Measurements from ENCODE around the gene CAMTA1. TPM values are rescaled to one million over a fixed set of nuclear protein-coding genes. Genes with fewer than 3 reads are reported as not detected.

The CAMTA1 gene
- total RNA-seq, 2 experiments from 2014 or later = 45.5 to 45.6 TPM

GRCh38 chr1:7485086-7485780, 700.0 kb downstream of the CAMTA1 start:
- no peak overlapping the region for H3K27ac Mint-ChIP-seq
- H3K36me3 Mint-ChIP-seq = no peaks in the 10 kb centered on the region
- H3K9me3 Mint-ChIP-seq = no peaks in the 10 kb centered on the region
- POLR2A ChIA-PET = no interaction called here
- ATAC-seq (ENCODE audit: low read depth) (no peak), DNase-seq (no peak)
- H3K4me3 Mint-ChIP-seq = no peak overlapping the region
- no peaks in the 10 kb centered on the region for H3K4me1 Mint-ChIP-seq
- H3K27me3 Mint-ChIP-seq = peaks cover 6% of the 10 kb centered on the region

GRCh38 chr1:7485826-7486225, 700.6 kb downstream of the CAMTA1 start:
- POLR2A ChIA-PET = no interaction called here
- Mint-ChIP-seq H3K27ac (no peak overlapping the region), H3K4me1 (no peaks in the 10 kb centered on the region), H3K36me3 (no peaks in the 10 kb centered on the region), H3K9me3 (no peaks in the 10 kb centered on the region), H3K27me3 (peaks cover 6% of the 10 kb centered on the region), H3K4me3 (no peak overlapping the region)
- DNase-seq (no peak), ATAC-seq (ENCODE audit: low read depth) (no peak)

DNA sequence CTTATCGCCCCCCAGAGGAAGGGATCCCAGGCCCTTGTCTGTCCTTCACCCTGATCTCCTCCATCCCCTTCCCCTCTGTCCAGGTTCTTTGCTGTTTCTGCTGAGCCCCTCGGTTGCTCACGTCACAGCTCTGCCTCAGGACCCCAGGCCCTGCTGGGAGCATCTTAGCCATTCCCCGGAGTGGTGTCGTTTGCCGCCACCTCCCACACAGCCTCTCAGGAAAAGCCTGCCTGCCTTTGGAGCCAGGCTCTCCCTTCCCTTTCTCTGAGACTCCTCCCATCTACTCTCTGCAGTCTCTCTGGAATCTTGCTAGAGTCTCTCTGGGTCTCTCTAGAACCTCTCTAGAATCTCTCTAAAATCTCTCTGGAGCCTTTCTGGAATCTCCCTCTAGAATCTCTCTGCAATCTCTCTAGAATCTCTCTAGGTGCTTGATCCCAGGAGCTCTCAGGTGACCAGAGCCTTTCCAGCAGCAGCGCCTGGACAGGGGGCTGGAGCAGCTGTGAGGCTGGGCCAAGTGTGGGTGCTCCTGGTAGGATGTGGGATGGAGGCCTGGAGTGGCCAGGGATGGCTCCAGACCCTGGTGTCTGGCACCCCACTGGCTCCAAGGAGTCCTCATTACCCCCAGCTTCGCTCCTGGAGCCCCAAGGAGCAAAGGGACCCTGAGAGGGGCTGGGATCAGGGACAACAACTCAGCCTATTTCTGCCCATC, 702.7 kb downstream of the CAMTA1 start:
- Mint-ChIP-seq H3K4me1 (peaks cover 2% of the 10 kb centered on the region), H3K36me3 (peaks cover 2% of the 10 kb centered on the region), H3K9me3 (peaks cover 5% of the 10 kb centered on the region), H3K4me3 (no peak overlapping the region), H3K27ac (no peak overlapping the region), H3K27me3 (peaks cover 5% of the 10 kb centered on the region)
- DNase-seq (no peak), ATAC-seq (ENCODE audit: low read depth) (no peak)
- POLR2A ChIA-PET = no interaction called here

DNA sequence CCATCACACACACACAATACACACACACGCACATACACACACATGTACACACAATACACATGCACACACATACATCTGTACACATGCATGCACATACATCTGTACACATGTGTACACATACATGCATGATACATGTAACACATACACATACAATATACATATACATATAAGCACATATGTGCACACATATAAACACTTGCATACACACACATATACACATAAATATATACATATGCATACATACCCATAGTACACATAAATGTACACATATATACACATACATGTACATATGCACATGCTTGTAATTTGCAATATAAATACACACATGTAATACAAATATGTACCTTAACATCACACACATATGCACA, 703.2 kb downstream of the CAMTA1 start:
- Mint-ChIP-seq H3K4me3 (no peak overlapping the region), H3K9me3 (peaks cover 10% of the 10 kb centered on the region), H3K36me3 (peaks cover 2% of the 10 kb centered on the region), H3K4me1 (peaks cover 2% of the 10 kb centered on the region), H3K27me3 (peaks cover 3% of the 10 kb centered on the region), H3K27ac (no peak overlapping the region)
- POLR2A ChIA-PET = no interaction called here
- ATAC-seq (ENCODE audit: low read depth) (no peak), DNase-seq (no peak)

GRCh38 chr1:7489586-7489985, 704.3 kb downstream of the CAMTA1 start:
- no peak for ATAC-seq (ENCODE audit: low read depth)
- POLR2A ChIA-PET = no interaction called here
- no peak for DNase-seq
- peaks cover 2% of the 10 kb centered on the region for H3K4me1 Mint-ChIP-seq
- no peak overlapping the region for H3K27ac Mint-ChIP-seq
- no peak overlapping the region for H3K4me3 Mint-ChIP-seq
- H3K36me3 Mint-ChIP-seq = peaks cover 2% of the 10 kb centered on the region
- peaks cover 10% of the 10 kb centered on the region for H3K9me3 Mint-ChIP-seq
- peaks cover 3% of the 10 kb centered on the region for H3K27me3 Mint-ChIP-seq

- Mint-ChIP-seq H3K9me3 (peaks cover 10% of the 10 kb centered on the region), H3K27ac (no peak overlapping the region), H3K4me3 (no peak overlapping the region), H3K36me3 (peaks cover 2% of the 10 kb centered on the region), H3K27me3 (peaks cover 3% of the 10 kb centered on the region), H3K4me1 (peaks cover 2% of the 10 kb centered on the region)
- DNase-seq = no peak
- no peak for ATAC-seq (ENCODE audit: low read depth)
- POLR2A ChIA-PET = no interaction called here
These were observed 705.3 kb downstream of the CAMTA1 start for GRCh38 chr1:7490576-7490975.

GRCh38 chr1:7491109-7491817, 706.0 kb downstream of the CAMTA1 start:
- no peak for DNase-seq
- POLR2A ChIA-PET = no interaction called here
- no peak for ATAC-seq (ENCODE audit: low read depth)
- peaks cover 10% of the 10 kb centered on the region for H3K9me3 Mint-ChIP-seq
- no peak overlapping the region for H3K27ac Mint-ChIP-seq
- H3K4me3 Mint-ChIP-seq = no peak overlapping the region
- peaks cover 3% of the 10 kb centered on the region for H3K27me3 Mint-ChIP-seq
- H3K36me3 Mint-ChIP-seq = peaks cover 2% of the 10 kb centered on the region
- H3K4me1 Mint-ChIP-seq = peaks cover 2% of the 10 kb centered on the region

- H3K27me3 Mint-ChIP-seq = peaks cover 3% of the 10 kb centered on the region
- H3K9me3 Mint-ChIP-seq = peaks cover 10% of the 10 kb centered on the region
- H3K4me3 Mint-ChIP-seq = no peak overlapping the region
- POLR2A ChIA-PET = no interaction called here
- H3K27ac Mint-ChIP-seq = no peak overlapping the region
- no peak for ATAC-seq (ENCODE audit: low read depth)
- no peak for DNase-seq
- H3K36me3 Mint-ChIP-seq = peaks cover 2% of the 10 kb centered on the region
- peaks cover 2% of the 10 kb centered on the region for H3K4me1 Mint-ChIP-seq
These were observed 706.5 kb downstream of the CAMTA1 start for GRCh38 chr1:7491818-7492173.

DNA sequence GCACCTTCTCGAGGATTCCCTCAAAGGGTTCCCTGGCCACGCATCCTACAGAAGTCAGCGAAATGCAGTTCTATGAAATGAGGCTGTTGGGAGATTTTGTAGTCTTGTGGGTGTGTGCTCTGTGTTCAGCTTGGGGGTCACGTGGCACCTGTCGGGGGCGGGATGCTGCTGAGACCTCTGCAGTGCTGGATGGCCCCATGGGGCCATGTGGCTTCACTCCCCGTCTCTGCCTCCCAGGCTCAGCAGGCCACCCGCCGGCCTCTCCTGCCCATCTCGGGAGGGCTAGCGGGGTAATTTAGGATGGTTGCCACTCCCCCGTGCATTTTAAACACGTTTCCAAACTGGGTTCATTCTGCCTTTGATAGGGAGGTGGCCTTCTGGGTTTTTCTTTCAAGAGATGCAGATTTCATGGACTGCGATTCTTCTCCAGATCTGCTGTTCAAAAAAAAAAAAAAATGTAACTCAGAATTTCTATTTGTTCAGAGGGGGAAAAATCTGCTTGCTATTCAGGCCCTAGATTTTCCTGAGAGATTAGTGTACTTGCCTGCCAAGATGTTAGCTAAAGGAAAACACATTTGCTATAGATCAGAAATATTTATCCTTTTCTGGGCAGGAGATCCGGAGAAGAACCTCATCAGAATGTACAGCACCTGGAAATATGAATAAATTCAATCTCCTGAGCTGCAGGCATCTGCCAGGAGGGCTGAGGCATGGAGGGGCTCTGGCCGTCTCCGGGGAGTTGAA, 708.6 kb downstream of the CAMTA1 start:
- Mint-ChIP-seq H3K36me3 (peaks cover 2% of the 10 kb centered on the region), H3K27me3 (no peaks in the 10 kb centered on the region), H3K4me1 (peaks cover 2% of the 10 kb centered on the region), H3K27ac (no peak overlapping the region), H3K4me3 (no peak overlapping the region), H3K9me3 (peaks cover 10% of the 10 kb centered on the region)
- DNase-seq (no peak), ATAC-seq (ENCODE audit: low read depth) (no peak)
- POLR2A ChIA-PET = no interaction called here

DNA sequence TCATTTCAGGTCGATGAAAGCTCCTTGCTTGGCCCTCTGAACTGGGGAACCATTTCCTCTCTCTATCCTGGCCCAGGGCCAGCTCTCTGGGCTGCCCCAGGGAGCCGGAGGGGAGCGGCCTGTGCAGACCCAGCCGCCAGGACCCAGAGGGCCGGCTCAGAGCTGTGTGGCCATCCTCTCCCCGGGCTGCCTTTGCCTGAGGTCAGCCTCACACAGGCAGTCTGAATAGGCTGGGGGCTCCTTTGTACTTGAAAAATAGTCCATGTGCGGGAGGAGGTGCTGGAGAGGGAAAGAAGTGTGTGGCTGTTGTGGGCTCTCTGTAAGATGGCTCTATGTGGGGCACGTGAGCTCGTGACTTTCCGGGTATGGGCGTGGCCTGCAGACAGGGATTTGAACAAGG, 710.7 kb downstream of the CAMTA1 start:
- DNase-seq = no peak
- H3K27me3 Mint-ChIP-seq = no peaks in the 10 kb centered on the region
- H3K36me3 Mint-ChIP-seq = peaks cover 2% of the 10 kb centered on the region
- H3K4me1 Mint-ChIP-seq = peaks cover 2% of the 10 kb centered on the region
- no peak overlapping the region for H3K27ac Mint-ChIP-seq
- POLR2A ChIA-PET = no interaction called here
- H3K4me3 Mint-ChIP-seq = no peak overlapping the region
- peaks cover 10% of the 10 kb centered on the region for H3K9me3 Mint-ChIP-seq
- ATAC-seq (ENCODE audit: low read depth) = no peak

GRCh38 chr1:7497107-7497637, 711.9 kb downstream of the CAMTA1 start:
- Mint-ChIP-seq H3K4me1 (peaks cover 2% of the 10 kb centered on the region), H3K36me3 (peaks cover 2% of the 10 kb centered on the region), H3K4me3 (no peak overlapping the region), H3K9me3 (peaks cover 10% of the 10 kb centered on the region), H3K27ac (no peak overlapping the region), H3K27me3 (no peaks in the 10 kb centered on the region)
- POLR2A ChIA-PET = no interaction called here
- ATAC-seq (ENCODE audit: low read depth) (no peak), DNase-seq (no peak)

GRCh38 chr1:7500381-7501083, 715.3 kb downstream of the CAMTA1 start:
- no peak overlapping the region for H3K4me3 Mint-ChIP-seq
- H3K27me3 Mint-ChIP-seq = no peaks in the 10 kb centered on the region
- H3K4me1 Mint-ChIP-seq = no peaks in the 10 kb centered on the region
- POLR2A ChIA-PET = no interaction called here
- DNase-seq (no peak), ATAC-seq (ENCODE audit: low read depth) (no peak)
- H3K27ac Mint-ChIP-seq = no peak overlapping the region
- H3K36me3 Mint-ChIP-seq = no peaks in the 10 kb centered on the region
- H3K9me3 Mint-ChIP-seq = no peaks in the 10 kb centered on the region

GRCh38 chr1:7501084-7501491, 715.8 kb downstream of the CAMTA1 start:
- Mint-ChIP-seq H3K27ac (no peak overlapping the region), H3K9me3 (no peaks in the 10 kb centered on the region), H3K4me1 (no peaks in the 10 kb centered on the region), H3K4me3 (no peak overlapping the region), H3K27me3 (no peaks in the 10 kb centered on the region), H3K36me3 (no peaks in the 10 kb centered on the region)
- ATAC-seq (ENCODE audit: low read depth) (no peak), DNase-seq (no peak)
- POLR2A ChIA-PET = no interaction called here
